Measurements from ENCODE around the gene ERBB4. TPM values are rescaled to one million over a fixed set of nuclear protein-coding genes. Genes with fewer than 3 reads are reported as not detected.

The ERBB4 gene
- polyA plus RNA-seq, 1 experiment = not detected

DNA sequence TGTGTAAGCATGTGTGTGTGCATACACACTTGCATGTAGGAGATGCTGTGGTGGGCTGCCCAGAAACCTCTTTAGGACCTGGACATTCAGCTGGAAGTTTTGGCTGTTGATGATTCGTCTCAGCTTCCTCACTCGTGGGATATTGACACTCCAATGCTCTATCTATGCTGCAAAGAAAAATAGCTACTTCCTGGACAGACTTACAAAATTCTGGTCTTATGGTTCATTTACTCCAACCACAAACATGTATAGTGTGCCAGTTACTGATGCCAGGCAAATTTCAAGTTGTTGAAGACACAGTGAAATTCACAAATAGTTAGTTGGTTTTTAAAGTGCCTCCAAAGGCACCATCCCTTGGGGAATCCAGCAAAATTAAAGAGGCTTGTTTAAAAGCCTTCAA, 1099.6 kb downstream of the ERBB4 start:
- Histone ChIP-seq H3K4me3 (ENCODE audit: low read depth, low read length) (no peak overlapping the region), H3K27me3 (ENCODE audit: control insufficient read depth, insufficient read depth, low read length) (no peaks in the 10 kb centered on the region), H3K27ac (ENCODE audit: low read depth, low read length) (no peak overlapping the region), H3K9me3 (ENCODE audit: control insufficient read depth, insufficient read depth, low read length) (peaks cover 7% of the 10 kb centered on the region)
- DNase-seq (ENCODE audit: low read depth, low spot score) = no peak
- ChIA-PET POLR2A (no interaction called here), CTCF (interaction anchor here (1.2 to 1.8 kb wide), 2 partner anchors 15 to 17 kb away, joined by 4 read pairs; no protein-coding TSS in a partner anchor)
- TF ChIP-seq, protein P1, sequence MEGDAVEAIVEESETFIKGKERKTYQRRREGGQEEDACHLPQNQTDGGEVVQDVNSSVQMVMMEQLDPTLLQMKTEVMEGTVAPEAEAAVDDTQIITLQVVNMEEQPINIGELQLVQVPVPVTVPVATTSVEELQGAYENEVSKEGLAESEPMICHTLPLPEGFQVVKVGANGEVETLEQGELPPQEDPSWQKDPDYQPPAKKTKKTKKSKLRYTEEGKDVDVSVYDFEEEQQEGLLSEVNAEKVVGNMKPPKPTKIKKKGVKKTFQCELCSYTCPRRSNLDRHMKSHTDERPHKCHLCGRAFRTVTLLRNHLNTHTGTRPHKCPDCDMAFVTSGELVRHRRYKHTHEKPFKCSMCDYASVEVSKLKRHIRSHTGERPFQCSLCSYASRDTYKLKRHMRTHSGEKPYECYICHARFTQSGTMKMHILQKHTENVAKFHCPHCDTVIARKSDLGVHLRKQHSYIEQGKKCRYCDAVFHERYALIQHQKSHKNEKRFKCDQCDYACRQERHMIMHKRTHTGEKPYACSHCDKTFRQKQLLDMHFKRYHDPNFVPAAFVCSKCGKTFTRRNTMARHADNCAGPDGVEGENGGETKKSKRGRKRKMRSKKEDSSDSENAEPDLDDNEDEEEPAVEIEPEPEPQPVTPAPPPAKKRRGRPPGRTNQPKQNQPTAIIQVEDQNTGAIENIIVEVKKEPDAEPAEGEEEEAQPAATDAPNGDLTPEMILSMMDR (IDR thresholded peaks at IDR 0.05; ENCODE audit: low read depth, low read length) = no peak

DNA sequence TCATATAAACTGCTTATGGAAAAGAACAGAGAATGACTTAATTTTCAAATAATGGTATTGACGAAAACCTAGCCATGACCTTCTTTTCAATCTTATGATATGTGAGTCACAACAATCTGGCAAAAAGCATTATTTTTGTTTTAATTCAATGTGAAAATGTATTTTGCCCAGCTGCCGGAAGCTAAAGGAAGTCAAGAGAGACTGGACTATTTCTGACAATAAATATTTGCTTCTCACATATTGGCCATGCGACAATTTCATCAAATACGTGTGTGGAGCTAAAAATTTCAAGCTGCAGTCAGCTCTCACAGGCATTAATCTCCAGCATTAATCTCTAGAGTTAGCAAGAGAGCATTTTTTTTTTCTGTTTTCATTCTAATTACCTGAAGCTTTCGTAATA, 1101.2 kb downstream of the ERBB4 start:
- ChIA-PET POLR2A (no interaction called here), CTCF (interaction anchor here (1.2 kb wide), 1 partner anchor 12 kb away, joined by 3 read pairs; no protein-coding TSS in a partner anchor)
- TF ChIP-seq, protein P1 (IDR thresholded peaks at IDR 0.05; ENCODE audit: low read depth, low read length) = no peak
- no peak overlapping the region for H3K27ac ChIP-seq (ENCODE audit: low read depth, low read length)
- DNase-seq (ENCODE audit: low read depth, low spot score) = no peak
- H3K4me3 ChIP-seq (ENCODE audit: low read depth, low read length) = no peak overlapping the region
- no peaks in the 10 kb centered on the region for H3K27me3 ChIP-seq (ENCODE audit: control insufficient read depth, insufficient read depth, low read length)
- peaks cover 10% of the 10 kb centered on the region for H3K9me3 ChIP-seq (ENCODE audit: control insufficient read depth, insufficient read depth, low read length)

DNA sequence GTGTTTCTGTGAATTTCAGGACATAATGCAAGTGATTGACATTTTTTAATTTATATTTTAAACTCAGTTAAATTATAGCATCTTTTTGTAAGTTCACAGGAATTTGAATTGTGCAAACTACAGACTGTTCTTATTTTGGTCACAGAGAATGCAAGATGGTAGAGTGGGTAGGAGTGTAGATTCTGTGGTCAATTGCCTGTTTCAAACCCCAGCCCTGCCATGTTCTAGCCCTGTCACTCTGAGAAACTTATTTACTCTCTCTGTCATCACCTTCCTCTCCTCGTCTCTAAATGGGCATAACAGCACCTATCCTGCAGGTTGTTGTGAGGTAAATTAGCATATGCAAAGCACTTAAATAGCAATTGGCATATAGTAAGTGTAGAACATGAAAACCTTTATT, 1102.4 kb downstream of the ERBB4 start:
- no peaks in the 10 kb centered on the region for H3K27me3 ChIP-seq (ENCODE audit: control insufficient read depth, insufficient read depth, low read length)
- POLR2A ChIA-PET = no interaction called here

DNA sequence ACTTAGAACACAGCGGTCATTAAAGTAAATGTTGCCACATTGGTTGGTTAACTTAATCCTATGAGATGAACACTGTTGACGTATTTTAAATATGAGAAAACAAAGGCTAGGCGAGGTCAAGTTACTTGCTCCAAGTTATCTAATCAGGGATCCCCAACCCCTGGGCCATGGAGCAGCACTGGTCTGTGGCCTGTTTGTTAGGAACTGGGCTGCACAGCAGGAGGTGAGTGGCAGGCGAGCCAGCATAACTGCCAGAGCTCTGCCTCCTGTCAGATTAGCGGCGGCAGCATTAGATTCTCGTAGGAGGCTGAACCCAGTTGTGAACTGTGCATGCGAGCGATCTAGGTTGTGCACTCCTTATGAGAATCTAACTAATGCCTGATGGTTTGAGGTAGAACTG, 1103.3 kb downstream of the ERBB4 start:
- DNase-seq (ENCODE audit: low read depth, low spot score) = no peak
- H3K27ac ChIP-seq (ENCODE audit: low read depth, low read length) = no peak overlapping the region
- no peaks in the 10 kb centered on the region for H3K27me3 ChIP-seq (ENCODE audit: control insufficient read depth, insufficient read depth, low read length)
- CTCF ChIA-PET = no interaction called here
- no peak overlapping the region for H3K4me3 ChIP-seq (ENCODE audit: low read depth, low read length)
- peaks cover 10% of the 10 kb centered on the region for H3K9me3 ChIP-seq (ENCODE audit: control insufficient read depth, insufficient read depth, low read length)
- POLR2A ChIA-PET = no interaction called here
- TF ChIP-seq, protein P1 (IDR thresholded peaks at IDR 0.05; ENCODE audit: low read depth, low read length) = no peak

More for the DNA sequence above, 1102.4 kb downstream of the ERBB4 start:
- CTCF ChIA-PET = no interaction called here
- TF ChIP-seq, protein P1 (IDR thresholded peaks at IDR 0.05; ENCODE audit: low read depth, low read length) = no peak
- DNase-seq (ENCODE audit: low read depth, low spot score) = no peak
- Histone ChIP-seq H3K9me3 (ENCODE audit: control insufficient read depth, insufficient read depth, low read length) (peaks cover 10% of the 10 kb centered on the region), H3K27ac (ENCODE audit: low read depth, low read length) (no peak overlapping the region), H3K4me3 (ENCODE audit: low read depth, low read length) (no peak overlapping the region)

DNA sequence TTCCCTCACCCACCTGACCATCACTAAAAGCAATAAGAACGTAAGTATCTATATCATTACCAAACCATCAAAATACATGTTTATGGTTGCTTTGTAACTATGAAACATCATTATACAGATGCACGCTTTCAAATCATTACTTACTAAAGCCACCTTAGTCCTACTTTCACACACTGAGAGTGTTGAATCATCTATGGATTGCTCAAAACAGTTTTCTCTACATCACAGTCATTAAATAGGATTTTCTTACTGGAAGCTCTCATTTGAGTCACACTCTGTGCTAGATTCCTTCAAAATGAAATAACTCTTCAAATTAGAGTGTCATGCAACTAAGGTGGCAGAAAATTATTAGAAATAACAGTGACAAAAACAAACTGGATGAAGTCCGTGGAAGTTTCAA, 1103.8 kb downstream of the ERBB4 start:
- H3K27ac ChIP-seq (ENCODE audit: low read depth, low read length) = no peak overlapping the region
- peaks cover 10% of the 10 kb centered on the region for H3K9me3 ChIP-seq (ENCODE audit: control insufficient read depth, insufficient read depth, low read length)
- TF ChIP-seq, protein P1 (IDR thresholded peaks at IDR 0.05; ENCODE audit: low read depth, low read length) = no peak
- no peak for DNase-seq (ENCODE audit: low read depth, low spot score)
- no peaks in the 10 kb centered on the region for H3K27me3 ChIP-seq (ENCODE audit: control insufficient read depth, insufficient read depth, low read length)
- ChIA-PET POLR2A (no interaction called here), CTCF (no interaction called here)
- H3K4me3 ChIP-seq (ENCODE audit: low read depth, low read length) = no peak overlapping the region
